Stromal cell of bone marrow (primary cell): ENCODE data around the gene TXLNB.

Experiments used
- DNase-seq: peaks from one replicate; pipeline ENCODE4 v3.0.0-alpha.2; 2012; ENCODE audit warnings: low read depth

The TXLNB gene

DNA sequence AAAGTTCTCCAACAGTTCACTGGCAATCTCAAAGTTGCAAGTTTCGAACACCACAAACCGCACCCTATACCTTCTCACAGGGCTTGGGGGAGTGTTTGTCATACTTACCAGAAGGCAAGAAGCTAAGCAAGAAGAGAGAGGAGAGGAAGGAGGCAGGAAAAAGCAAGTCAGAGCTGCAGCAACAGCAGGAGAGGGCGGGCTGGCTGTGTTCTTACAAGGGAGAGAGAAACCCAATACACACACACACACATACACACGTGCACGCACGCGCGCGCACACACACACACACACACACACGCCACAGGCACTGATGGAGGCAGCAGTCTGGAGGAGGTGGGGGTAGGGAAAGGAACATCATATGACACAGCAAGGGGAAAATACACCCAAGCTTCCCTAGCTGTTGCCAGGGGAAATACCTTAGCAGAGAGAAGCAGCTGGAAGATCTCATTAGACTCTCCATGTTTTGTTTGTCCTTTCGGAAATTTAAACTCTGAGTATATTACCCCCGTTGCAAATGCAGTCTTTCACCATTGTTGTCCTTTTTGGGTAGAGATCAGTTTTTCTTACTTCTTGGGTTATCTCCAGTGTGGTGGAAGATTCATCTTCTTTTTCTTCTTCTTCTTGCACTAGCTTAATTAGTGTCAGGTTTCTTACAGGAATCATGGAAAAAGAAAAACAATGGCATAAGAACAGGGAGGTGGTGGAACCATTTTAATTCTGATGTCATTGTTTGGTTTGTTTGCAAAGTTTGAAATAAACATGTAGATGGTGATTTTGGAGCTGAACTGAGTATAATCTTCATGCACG is at the start of gene TXLNB:
Gene TXLNB (minus strand): TSS at position 186 of the 807 bp plus-strand sequence. CDS start 3,099 bp downstream, outside the sequence.
- peak; percentile 73 for DNase-seq

DNA sequence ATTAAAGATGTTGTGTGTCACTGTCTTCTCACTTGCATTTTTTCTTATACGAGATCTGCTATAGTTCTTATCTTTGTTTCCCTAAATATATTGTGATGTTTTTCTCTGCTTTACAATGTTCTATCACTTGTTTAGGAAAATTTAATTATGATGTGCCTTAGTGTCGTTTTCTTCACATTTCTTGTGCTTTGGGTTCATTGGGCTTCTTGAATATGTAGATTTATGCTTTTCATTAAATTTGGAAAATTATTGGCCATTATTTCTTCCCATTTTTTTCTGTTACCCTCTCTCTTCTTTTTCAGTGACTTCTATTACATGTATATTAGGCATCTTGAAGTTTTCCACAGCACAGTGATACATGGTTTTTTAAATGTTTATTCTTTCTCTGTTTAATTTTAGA is 49.3 kb upstream of the TXLNB start:
- DNase-seq, result no peak

DNA sequence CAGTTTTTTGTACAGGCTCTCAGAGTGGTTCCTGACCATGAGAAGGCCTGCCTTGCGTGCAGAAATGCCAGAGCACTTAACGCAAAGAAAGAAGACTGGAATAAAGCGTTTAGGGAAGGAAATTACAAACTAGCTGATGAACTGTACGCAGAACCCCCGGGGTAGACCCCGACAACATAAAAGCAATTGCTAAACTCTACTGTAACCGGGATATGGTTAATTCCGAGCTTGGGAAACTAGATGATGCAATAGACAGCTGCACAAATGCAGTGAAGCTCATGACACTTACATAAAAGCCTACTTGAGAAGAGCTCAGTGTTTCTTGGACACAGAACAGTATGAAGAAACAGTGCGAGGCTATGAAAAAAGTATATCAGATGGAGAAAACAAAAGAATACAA is 47.0 kb upstream of the TXLNB start:
- DNase-seq, result peak; percentile 57

DNA sequence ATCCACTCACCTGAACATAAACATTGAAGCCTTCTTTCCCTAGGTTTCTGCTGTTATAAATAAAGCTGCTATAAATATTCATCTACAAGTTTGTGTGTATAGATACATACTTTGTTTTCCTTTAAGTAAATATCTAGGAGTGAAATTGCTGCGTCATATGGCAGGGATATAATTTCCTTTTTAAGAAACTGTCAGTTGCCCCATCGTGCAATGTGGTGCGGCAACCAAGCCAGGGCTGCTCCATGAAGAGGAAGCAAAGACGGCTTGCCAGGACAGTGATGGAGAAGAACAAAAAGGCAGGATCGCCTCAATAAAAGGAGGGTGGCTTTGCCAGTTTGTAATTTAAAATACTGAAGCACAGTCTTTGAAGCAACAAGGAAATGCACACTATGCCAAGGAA is 46.0 kb upstream of the TXLNB start:
- no peak for DNase-seq

DNA sequence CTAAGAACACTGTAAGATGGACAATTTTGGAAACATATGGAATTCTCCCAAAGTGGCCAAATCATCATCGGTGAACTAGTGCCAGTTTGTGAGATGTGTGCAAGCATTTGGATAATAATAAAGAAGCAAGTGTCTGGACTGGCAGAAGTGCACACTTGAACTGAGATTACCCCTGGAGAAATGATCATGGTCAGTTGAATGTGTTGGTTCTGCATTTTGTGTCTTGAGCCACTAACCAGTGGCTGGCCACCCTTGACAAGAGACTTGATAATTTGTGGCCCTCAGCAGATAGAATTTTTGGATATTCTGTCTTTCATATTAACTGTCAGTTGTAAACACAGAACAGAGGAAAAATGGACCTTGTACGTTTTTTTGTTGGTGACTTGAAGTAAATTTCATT is 45.2 kb upstream of the TXLNB start:
- no peak for DNase-seq

DNA sequence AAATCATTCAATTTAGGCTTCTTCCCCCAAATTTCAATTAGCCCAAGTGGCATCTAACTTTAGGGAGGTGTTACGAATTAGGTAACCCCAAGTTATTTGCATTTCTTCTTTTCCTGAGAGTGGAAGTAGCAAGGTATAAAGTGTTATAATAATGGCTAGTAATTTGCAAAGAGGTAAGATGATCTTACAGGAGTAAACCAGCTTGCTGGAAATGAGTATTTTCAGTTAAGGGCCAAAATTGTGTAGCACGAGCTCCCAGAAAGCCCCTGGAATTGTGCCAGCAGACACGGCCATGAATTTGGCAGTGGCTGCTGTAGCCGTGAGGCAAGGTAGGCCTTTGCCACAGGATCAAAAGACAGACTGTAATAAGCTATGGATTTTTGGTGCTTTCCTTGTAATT is 44.7 kb upstream of the TXLNB start:
- DNase-seq, result no peak

DNA sequence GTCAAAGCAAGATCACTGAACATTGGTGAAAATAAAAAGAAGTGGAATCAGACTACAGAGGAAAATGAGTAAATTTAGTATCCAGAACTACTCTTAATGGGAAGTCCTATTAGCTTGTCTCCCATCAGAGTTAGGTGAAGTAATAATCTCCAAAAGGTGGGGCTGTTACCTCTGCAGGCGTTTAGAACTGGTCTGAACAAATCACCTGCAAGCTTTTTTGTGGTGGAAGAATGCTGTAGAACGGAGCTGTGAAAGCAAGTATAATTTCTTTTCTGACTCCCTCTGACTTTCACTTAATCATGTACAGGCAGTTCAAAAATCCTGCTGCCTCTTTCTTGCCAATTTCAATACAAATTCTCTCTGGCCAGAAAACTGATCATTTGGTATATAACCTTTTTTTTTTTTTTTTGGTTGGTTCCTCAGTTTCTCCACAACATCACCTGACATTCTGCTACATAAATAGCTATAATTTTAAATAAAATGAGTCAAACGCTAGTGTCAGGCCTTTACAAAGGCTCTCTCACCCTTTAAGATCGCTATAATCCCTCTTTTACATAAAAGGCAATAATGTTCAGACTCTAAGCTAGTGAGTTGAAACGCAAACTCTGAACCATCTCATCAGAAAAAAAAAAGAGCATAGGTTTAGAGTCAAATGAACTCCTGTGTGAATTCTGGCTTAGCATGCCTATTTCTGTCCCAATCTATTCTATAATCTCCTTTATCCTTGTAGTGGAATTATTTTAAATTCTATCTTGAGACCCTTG is 43.8 kb upstream of the TXLNB start:
- DNase-seq, result no peak

DNA sequence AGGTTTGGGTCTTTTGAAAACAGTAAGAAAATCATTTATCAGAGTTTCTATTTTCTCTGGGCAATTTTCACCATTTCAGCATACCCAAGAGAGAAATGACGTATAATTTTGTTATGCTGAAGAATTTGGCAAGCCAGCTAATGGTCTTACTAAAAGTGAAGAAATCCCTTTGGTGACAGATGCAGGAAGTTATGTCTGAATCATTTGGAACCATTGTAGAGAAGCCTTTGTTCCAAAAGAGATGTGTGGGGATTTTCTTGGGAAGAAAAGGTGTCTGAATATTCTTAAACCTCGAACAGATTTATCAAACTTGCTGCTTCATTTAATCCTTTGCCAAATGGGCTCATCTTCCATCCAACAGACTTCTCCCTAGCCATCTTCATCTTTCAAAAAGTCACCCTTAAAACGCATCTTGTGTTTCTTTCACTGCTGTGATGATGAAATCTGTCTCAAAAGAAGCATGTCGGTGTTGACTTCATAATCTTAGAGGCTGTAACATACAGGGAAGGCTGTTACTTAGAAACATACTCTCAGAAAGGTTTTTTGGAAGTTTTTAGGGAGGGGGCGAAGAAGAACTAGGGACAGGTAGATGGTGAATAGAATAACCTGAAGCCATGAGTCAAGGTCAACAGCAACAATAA is 43.1 kb upstream of the TXLNB start:
- peak; percentile 95 for DNase-seq

DNA sequence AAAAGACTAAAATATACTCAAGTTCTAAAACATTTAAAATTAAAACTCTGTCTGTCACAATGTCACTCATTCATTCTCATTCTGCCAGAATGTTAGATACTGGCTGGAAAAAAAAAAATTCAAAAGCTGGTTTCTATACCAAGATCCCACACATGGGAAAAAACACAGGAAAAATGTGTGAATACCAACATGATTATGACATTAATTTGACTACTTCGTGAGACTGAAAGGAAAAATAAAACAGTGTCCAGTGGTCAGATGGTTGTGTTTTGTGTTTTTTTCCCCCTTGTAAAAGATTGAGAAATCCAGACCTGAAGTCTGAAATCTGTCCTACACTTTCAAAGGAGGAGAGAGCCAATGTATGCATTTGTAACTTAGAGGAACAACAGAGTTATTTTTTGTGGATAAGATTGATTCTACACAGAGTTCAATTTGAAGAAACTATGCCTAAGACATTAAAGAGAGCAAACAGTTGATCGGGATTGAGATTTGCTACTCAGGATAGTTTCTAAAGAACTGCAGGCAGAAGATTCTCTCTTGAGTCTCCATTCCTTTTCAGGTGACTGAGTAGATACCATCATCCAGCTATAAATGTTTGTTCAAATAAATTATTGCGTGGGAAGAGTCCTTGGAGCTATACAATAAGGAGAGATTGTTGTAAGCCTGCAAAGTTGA is 39.2 kb upstream of the TXLNB start:
- DNase-seq, result no peak

DNA sequence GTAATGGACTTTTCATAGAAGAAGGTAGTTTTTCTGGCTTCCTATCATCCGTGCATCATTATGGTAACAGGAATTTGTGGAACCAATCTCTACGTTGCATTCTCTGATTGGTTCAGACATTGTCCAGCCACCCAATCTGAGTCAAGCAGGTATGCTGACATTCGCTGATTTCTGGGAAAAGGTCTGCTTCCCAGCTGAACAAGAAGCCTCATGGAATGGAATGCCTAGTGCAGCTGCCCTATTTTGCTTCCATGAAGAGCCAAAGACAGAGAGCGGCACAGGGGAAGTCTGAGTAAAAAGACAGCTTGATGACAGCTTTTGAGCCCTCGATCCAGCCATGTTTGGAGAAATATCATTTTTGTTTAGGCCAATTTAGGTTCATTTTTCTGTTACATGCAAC is 38.5 kb upstream of the TXLNB start:
- DNase-seq, result no peak

DNA sequence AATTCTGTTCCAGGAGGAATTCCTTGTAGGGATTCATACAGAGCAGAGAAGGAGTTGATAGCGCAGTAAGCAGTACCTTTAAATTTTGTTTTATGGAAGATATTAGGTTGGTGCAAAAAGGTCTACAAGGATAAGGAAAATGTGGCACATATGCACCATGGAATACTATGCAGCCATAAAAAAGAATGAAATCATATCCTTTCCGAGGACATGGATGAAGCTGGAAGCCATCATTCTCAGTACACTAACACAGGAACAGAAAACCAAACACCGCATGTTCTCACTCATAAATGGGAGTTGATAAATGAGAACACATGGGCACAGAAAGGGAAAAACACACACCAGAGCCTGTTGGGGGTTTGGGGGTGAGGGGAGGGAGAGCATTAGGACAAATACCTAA is 37.4 kb upstream of the TXLNB start:
- no peak for DNase-seq

DNA sequence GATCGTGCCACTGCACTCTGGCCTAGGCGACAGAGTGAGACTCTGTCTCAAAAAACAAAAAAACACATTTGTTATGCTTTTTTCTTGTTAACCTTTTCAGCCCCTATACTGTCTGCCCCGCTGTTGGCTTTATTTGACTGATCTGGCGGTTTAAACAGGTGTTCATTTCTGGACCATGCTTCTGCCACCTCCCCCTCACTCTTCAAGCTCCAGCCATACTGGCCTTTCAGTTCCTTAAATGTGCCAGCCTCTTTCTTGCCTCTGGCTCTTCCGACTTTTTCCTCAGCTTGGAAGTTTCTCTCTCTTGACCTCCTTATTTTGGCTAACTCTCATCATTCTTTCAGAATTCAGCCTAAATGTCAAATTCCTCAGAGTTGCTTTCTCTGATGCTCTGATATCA is 35.2 kb upstream of the TXLNB start:
- DNase-seq, result no peak

DNA sequence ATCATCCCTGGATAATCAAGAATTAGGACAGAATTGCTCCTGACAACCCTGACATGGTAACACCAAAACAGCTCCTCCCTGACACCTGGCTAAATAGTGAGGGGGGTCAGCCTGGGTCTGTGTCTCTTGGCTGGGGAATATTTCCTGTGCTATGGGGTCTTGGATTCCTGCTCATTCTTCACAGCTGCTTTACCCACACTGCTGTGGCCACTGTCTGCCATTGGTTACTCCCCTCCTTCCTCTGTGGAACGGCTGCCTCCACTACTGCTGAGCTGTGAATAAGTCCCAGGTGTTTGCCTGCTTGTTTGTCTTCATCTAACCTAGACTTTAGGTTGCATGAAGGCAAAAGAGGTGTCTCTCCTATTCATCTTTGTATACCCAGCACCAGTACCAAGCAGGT is 33.9 kb upstream of the TXLNB start:
- no peak for DNase-seq

DNA sequence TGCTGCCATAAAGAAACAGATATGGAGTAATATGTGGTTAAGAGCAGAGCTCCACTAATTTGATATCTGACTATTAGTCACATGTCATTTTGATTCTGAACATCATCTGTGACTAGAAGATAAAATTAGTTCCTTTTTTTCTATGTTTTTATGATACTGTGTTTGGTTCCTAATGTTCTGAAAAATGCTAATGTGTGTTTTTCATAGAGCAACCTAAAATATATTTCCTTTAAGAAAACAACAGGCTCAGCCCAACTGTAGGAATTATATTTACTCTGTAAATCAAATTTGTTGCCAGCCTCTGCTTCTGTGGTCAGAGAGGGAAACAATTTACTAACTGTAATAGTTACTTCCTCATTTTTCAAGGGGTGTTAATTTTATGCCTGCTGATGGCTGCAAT is 33.3 kb upstream of the TXLNB start:
- no peak for DNase-seq

DNA sequence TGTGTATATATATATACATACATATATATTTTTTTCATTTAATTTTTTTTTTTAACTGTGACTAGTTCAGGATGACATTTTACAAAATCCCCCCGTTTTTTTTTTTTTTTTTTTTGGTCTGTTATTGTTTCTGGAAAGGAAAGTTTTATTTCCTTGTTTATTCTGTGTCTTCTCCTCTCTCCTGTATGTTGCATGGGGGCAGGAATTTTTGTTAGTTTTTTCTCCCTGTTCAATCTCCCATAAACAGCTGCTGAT is 32.4 kb upstream of the TXLNB start:
- no peak for DNase-seq

DNA sequence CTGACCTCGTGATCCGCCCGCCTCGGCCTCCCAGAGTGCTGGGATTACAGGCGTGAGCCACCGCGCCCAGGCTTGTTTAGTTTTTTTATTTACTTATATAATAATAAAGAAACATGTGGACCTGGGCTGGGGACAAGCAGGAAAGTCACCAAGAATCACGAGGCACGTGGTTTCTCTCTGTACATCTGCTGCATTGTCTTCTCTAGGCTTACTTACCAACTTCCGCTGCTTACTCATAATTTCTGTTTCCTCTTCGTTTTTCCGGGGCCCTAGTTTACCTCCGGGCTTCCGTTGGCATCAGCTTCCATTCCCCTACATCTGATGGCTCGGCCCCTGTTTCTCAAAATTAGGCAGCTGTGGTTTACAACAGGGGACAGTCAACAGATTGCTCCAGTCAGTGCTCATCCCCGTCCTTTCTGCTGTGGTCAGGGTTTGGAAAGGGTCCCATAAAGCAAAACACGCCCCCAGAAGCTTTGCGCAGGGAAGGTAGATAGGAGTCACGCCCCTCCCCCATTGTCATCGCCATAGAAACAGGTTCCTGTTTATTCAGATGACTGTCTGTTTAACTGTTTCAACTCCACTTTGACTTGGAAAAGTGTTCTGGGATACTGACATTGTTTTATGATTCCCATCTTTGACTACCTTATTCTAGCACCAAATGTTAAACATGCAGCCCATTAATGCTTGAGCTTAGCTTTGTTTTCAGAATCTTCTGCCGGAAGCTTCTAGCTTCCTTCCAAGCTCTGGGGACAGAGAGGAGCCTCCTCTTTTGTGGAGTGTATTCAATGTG is 31.9 kb upstream of the TXLNB start:
- DNase-seq, result peak; percentile 51

DNA sequence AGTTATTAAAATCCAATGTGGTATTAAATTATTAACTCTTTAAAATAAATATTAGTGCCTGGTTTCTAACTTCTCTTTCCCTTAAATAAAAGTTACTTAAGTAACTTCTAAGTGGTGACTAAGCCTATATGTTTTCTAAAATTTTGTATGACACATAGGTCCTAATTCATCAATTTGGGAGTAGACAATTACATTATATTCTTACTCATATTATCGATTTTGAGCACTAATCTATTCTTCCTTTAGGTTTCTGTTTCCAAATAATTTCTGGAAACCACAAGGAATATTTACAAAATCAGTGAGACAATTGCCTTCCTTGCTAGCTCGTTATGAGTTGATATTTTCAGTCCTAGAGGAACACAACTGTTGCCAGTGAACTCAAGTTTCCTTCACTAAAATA is 28.3 kb upstream of the TXLNB start:
- no peak for DNase-seq

DNA sequence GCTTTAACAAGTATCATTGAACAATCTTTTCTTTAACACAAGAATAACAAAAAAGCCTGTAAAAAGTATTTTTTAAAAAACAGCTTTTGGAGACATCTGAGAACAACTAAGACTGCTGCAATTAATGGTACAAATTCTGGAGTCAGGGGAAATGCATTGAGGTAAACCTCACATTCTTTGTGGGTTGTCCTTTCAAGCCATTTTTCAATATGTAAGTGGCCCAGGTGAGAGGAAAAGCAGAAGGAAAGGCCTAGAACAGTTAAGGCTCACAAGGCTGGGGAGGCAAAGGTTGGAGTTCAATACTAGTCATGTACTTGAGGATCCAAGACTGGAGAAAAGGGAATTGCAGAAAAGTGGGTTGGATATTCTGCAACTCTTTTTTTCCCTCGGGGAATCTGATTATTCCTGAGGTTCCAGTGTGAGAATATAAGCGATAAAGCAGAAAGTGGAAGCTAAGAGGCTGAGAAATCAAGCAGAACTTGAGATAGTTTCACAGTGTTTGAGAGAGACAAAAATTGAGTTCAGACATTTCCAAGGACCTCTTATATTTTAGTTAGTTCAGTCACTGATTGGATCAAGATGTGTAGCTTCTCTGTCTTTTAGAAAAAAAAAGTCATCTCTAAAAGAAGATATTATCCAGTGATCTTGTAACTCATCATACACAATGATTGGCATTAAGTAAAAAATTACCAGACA is 25.0 kb upstream of the TXLNB start:
- DNase-seq, result no peak

DNA sequence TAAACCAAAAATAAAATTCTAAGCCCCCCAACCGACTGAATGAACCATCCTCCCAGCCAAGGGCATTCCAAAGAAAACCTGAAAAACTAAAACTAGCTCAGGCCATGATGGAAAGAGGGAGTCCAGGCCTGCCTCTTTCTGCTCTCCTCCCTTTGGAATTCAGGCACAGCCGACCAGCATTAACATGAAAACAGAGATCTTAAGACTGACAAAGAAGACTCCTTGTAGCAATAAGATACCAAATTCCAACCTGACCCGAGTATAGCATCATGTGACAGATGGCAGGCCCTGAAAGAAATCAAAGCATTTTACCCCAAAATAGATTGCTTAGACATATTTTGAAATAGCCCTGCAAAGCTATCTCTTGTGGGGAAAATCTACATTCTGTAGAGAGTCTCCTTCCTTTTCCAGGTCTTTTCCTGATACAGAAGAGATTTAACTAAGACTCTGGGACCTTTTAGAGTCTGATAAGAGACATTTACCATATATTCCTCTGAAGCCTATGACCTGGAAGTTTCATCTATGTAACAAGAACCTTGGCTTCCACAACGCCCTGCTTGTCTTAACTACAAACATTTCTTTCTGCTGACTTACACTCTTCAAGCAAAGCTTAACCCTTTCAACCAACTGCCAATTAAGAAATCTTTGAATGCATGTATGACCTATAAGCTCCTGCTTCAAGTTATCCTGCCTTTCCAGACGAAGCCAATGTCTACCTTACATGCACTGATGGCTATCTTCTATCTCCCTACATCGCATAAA is 22.2 kb upstream of the TXLNB start:
- no peak for DNase-seq

DNA sequence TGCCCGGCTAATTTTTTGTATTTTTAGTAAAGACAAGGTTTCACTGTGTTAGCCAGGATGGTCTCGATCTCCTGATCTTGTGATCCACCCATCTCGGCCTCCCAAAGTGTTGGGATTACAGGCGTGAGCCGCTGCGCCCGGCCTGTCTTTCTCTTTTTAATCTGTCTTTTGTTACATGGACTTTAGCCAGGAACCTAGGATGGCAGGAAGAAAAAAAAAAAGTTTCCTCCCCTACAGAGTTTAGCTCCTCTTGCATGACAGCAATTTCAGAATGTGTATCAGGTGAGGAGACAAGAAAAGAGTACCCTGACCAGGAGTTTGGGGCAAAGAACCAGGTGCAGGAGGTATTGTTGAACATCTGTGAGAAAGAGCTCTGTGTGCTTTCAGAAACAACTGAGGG is 21.4 kb upstream of the TXLNB start:
- DNase-seq, result no peak

DNA sequence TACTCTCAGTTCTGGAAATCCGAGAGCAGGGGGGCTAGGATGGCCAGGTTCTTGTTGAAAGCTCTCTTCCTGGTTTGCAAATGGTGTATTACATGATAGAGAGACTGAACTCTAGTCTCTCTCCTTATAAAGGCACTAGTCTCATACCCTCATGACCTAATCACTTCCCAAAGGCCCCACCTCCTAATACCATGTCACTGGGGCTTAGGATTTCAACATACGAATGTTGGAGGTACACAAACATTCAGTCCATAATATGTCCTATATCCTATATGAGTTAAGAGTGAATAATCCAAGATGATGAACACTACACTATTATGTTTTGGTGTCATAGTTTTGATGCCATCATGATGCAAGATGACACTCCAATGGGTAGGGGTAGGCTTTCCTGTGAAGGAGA is 20.0 kb upstream of the TXLNB start:
- DNase-seq, result no peak
